ENCODE results near the gene GBP4.

GBP4 gene

DNA sequence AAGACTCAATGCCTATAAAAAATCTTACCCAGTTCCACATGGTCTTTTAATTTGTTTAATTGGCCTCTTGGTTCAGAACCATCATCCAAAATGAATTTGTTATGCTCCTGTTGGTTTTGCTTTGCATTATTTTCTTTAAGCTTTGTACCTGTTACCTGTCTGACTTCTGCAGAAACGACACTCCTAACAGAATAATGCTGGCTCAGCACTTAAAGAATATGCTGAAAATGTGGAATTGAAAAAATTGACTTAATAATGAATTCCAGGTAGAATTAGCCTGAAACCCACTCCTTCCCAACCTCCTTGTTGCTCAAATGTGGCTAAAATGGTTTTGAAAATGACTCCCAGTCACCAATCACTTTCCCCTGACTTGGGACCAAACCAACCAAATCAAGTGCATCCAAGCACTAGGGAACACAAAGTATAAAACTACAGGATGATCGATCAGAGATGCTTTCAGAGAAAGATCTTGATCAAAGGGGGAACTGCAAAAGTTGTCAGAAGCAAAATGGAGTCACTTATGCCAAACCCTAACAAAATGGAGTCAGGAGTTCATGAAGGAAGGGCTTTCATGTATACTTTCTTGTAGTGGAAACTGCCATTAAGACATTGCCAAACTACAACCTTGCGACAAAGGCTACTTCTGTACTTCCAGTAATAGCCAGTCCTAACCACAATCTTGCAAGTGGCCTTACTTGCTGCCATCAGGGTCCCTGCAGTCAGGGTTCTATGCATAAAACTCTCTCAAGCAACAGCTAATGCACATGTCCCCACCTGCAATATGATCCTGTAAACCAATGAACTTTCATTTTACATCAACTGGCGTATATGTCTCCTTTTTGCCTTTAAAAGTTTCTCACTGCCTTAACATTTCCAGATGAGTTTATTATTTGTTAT lies 28.3 kb downstream of the GBP4 start:
- DNase-seq: no peak

DNA sequence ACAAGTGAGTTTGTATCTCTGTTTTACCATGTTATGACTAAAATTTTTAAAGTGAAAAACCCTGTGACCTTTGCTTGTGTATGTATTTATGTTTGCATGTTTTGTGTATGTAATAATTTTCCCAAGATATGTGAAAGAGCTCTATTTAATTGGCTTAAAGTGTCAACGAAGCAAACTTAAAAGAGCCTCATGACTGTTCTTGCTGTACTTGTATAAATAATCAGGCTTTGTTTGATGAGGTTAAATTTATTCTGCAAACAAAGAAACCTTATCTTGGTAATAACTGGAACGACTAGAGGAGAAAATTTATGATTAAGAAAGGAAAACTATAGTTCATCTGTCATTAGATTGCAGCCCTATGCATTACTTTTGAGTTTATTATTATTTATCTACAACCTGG lies 29.6 kb downstream of the GBP4 start:
- DNase-seq: no peak

DNA sequence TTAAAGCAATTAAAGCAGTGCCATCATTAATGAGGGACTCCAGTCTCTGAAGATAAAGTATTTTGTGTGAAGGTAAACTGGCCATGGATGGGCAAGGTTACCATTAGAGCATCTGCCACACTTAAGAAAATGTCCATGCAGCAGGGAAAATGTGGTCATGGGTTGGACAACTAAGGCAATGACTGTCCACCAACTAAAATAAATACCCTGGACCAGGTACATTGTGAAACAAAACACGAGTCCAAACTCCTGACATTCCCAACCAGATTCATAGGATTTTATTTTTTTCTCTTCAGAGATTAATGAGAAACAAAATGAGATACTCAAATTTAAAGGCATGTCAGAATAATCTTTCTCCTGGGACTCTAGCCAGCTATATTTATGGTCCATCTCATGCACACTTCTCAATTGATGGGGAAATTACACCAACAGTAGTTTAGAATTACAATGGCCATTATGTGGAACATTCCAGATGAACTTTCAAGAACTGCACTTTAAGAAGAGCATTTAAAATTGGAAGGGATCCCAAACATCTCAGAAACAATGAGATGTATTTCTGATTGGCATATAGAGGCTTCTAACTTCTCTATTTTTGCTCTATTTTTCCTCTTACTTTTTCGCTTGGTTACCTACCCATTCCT lies 31.0 kb downstream of the GBP4 start:
- DNase-seq: no peak

DNA sequence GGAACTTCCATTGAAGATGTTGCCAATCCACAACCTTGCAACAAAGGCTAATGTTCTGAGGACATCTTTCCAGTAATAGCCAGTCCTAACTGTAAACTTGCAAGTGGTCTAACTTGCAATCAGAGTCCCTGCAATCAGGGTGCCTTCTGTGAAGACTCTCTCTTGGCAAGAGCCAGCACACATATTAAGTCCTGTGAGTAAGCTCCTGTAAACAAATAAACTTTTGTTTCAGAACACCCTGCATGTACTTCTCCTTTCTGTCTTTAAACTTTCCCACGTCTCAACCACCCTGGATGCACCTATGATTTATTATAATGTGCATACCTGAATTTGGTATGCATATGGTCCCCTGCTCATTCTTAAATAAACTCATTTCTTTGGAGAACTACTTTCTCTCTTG lies 32.0 kb downstream of the GBP4 start:
- no peak for DNase-seq

DNA sequence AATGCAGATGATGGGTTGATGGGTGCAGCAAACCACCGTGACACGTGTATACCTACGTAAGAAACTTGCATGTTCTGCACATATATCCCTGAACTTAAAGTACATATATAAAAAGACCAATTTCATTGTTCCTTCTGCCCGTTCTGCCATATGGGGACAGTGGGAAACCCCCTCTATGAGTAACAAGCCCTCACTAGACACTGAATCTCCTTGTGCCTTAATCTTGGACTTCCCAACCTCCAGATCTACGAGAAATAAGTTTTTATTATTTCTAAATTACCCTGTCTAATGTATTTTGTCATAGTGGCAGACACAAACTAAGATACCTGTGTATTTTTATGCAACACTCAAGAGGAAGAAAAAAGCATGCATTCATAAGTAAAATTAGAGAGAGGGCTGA lies 32.9 kb downstream of the GBP4 start:
- DNase-seq: no peak

DNA sequence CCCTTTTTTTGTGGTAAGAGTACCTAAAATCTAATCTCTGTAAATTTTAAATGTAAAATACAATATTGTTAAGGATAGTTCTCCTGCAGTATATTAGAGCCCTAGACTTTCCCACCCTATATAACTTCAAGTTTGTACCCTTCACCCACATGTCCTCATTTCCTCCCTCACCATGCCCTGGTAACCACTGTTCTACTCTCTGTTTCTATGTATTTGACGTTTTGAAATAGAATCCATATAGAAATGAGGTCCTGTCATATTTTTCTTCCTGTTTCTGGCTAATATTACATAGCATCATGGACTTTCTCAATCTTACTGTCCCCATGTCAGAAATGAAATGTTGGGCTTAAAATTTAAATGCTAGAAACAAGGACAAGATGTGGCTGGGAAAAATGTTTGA lies 47.7 kb downstream of the GBP4 start:
- DNase-seq: no peak

DNA sequence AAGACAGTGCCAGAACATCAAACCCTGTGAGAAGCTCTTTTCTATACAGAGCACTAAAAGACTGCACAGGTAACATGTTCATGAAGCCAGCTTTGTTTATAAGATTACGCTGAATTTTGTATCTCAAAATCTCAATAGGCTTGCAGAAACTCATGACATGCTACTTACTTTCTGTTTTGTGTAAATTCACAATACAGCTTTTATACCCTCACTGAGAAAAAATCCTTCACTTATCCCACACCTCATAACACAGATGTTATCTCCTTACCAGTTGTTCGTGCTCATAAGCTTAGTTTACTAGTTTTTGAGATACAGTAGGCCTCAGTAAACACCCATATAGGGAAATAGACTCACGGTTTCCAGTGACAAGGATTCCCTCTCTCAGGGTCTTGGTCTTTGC lies 48.8 kb downstream of the GBP4 start:
- no peak for DNase-seq

DNA sequence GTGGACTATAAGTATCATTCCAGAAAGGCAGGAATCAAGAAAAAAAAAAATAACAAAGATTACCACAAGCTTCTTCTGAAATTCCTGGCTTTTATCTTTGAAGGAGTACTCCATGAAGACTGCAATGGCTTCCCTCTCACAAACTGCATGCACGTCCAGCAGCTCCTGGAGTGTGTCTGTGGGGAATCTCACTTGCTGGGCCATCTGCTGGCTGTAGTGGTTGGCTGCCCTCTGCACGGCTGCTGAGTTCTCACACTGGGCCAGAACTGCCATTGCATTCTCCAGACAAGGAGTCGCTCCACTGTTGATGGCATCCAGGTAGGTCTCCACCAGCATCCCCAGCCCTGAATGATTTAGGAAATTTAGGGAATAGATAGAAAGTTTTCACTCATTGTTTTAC lies 49.5 kb downstream of the GBP4 start:
- DNase-seq: no peak

DNA sequence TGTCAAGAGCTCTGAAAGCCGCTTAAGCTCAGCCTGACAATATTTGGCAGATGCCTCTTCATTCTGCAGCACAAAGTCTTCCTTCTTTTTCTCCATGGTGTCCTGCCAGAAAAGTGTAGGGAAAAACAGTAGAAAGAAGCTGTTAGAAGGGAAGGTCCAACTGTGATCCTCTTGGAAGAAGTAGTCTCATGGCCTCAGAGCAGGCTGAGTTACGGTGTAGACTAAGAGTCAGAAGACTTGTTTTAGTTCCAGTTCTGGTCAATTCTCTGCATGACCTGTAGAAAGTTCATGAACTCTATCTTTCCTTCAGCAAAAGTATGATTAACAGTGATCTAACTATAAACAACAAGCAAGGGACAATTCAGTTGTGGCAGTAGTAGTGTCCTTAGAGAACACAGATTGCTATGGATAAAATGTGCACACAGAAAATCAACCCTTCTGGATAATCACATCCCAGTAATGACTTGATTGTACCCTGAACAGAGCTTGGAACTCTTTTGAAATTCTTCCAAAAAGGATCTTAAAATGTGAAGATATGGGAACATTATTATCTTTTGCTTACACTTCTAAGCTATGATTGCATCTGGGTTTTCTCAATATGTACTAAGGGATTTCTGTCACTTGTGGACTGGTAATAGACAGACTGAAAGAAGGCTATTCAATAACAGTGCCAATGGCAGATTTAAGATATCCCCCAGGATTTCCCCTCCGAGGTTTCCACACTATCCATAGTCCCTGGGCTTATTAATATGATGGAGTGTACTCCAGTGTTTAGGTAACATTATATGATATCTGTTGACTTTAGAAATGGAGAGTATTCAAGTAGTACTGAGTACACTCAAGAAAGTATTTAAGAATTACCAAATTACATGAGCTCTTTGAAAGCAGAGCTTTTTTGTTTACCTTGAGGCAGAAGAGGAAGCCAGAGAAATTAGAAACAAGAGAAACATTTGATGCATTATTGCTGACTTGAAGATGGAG lies 50.8 kb downstream of the GBP4 start:
- no peak for DNase-seq

DNA sequence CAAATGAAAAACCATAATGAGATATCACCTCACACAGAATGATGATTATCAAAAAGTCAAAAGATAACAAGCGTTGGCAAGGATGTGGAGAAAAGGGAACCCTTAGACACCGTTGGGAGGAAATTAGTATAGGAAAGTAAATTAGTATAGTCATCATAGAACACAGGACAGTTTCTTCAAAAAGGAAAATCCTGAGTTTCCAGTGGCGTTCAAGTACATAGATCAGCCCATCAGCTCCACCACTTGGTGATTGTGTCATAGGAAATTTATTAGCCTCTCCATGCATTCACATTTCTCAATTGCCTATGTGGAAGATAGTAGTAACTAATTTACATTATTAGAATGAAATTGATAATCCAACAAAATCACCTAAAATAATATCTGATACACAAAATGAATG lies 52.0 kb downstream of the GBP4 start:
- DNase-seq: no peak

DNA sequence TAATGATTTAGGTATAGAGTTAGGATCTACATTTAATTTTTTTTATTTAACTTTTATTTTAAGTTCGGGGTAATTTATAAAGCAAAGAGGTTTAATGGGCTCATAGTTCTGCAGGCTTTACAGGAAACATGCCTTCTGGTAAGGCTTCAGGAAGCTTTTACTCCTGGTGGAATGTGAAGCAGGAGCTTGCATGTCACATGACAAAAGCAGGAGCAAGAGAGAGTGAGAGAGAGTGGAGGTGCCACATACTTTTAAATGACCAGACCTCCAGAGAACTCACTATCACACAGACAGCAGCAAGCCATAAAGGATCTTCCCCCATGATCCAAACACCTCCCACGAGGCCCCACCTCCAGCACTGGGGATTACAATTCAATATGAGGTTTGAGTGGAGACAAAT lies 55.3 kb downstream of the GBP4 start:
- no peak for DNase-seq

DNA sequence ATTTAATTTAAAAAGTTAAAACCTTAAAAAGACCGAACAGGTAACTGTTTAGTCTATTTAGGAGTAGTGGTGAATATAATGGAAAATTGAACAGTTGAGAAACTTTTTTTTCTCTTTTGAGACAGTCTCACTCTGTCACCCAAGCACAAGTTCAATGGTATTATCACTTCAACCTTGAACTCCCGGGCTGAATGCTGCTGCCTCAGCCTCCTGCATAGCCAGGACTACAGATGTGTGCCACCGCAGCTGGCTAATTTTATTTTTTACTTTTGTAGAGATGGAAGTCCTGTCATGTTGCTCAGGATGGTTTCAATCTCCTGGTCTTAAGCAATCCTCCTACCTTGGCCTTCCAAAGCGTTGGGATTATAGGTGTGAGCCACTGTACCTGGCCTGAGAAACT lies 56.6 kb downstream of the GBP4 start:
- DNase-seq: no peak

DNA sequence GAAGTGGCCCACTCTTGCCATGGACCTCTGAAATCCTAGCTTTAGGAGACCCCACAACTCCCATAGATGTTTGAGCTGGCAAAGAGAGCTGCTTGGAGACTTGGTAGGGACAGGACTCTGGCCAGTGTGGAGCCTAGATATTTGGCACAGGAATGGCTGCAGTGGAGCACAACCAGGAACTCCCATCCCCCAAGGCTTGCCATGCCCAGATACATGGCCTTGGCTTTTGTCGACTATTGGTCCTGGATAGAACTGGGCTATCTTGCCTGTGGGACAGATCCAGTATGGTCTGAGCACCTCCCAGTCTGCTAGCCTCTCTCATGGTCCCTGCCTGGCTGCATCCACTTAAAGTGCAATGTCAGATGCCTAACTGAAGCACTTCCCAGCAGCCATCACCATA lies 65.0 kb downstream of the GBP4 start:
- no peak for DNase-seq
